Fibroblast of the aortic adventitia (primary cell): Measurements from ENCODE around the gene DUSP8. TPM values are rescaled to one million over a fixed set of nuclear protein-coding genes. Genes with fewer than 3 reads are reported as not detected.

Source experiments
- DNase-seq: peaks from one replicate; pipeline ENCODE4 v3.0.0-alpha.2; 2010; ENCODE audit warnings: low read depth
- H3K4me3 ChIP-seq: 2 replicates; pipeline ENCODE4 v1.5.1; 2011; ENCODE audit warnings: low read depth, mild to moderate bottlenecking, control low read depth, low read length, moderate library complexity
- total RNA-seq: library from RNA; depleted of rRNA; stranded (reverse); fragments of >200 nt; gene quantifications from 2 replicates; pipeline ENCODE4 v1.2.3, GENCODE V29; 2012; ENCODE audit warnings: low replicate concordance
- TF ChIP-seq, protein P1 (sequence below): IDR thresholded peaks from 2 replicates; pipeline ENCODE4 v1.5.1; 2011; ENCODE audit warnings: mild to moderate bottlenecking, low read length, control low read depth, inconsistent platforms; ENCODE audit not compliant: insufficient read depth

DUSP8 gene
- total RNA-seq, 1 donor, result 0.36 TPM

DNA sequence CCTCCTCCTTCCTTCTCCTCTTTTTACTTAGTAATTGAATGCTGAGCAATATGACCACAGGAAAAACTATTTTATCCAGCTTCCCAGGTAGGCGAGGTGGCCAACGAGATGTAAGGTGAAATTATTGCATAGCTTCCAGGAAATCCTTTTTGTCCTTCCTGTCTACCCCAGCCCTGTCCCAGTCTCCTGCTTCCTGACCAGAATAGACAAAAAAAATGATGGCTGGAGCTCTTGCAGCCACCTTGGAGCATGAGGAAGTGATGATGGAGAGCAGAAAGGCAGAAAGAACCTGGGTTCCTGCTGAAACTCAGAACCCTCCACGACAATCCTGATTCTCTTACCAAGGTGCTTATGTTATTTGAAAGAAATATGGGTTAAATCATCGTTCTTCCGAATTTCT, 33.9 kb downstream of the DUSP8 start:
- H3K4me3 ChIP-seq, result no peak overlapping the region
- TF ChIP-seq, protein P1, sequence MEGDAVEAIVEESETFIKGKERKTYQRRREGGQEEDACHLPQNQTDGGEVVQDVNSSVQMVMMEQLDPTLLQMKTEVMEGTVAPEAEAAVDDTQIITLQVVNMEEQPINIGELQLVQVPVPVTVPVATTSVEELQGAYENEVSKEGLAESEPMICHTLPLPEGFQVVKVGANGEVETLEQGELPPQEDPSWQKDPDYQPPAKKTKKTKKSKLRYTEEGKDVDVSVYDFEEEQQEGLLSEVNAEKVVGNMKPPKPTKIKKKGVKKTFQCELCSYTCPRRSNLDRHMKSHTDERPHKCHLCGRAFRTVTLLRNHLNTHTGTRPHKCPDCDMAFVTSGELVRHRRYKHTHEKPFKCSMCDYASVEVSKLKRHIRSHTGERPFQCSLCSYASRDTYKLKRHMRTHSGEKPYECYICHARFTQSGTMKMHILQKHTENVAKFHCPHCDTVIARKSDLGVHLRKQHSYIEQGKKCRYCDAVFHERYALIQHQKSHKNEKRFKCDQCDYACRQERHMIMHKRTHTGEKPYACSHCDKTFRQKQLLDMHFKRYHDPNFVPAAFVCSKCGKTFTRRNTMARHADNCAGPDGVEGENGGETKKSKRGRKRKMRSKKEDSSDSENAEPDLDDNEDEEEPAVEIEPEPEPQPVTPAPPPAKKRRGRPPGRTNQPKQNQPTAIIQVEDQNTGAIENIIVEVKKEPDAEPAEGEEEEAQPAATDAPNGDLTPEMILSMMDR, result no peak
- no peak for DNase-seq

DNA sequence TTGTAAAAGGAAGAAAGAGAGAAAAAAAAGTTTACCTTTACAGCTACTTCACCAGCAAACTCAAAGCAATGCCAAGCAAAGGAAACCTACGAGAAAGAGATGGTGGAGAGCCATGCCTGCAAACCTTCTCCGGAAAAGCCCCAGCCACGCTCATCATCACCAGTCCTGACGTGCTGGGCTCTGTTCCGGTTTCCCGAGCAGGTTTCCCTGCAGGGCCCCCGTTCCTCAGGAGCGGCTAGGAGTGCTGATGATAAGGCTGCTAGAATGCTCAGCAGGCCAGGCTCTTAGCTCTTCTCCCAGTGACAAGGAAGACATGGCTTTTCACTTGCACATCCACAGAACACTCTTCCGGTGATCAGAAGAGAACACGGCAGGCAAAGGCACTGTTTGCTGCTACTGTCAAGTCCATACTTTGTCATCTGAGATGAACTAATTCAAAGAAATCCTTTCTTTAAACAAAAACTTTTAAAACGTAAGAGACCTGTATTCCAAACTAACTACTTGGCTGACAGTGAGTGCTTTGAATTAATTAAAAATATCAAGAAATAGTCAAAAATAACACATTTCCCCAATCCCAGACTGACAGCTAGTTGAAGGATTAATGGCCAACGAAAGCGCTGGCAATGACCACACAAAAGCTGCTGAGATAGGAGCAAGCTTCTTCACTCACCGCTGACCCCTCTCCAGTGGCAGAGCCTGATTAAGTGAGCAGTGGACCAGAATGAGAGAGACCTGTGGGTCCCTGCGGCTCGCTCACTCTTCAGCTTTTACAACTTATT, 35.8 kb downstream of the DUSP8 start:
- TF ChIP-seq, protein P1, result no peak
- DNase-seq, result no peak
- no peak overlapping the region for H3K4me3 ChIP-seq

DNA sequence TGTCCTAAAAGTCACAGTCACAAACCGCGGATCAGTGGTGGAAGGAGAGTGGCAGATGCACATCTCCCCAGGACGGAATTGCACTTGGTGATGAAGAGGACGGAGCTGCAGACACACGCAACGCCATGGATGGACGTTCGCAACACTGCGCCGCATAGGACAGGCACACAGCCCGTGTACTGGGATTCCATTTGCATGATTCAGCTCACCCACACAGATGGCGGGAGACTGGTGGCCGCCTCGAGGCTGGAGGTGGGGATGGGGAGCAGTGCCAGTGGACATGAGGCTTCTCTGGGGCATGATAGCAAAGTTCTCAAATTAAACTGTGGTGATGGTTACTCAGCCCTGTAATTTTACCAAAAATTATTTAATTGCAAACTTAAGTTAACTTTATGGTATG, 37.4 kb downstream of the DUSP8 start:
- no peak overlapping the region for H3K4me3 ChIP-seq
- TF ChIP-seq, protein P1, result no peak
- DNase-seq, result no peak

DNA sequence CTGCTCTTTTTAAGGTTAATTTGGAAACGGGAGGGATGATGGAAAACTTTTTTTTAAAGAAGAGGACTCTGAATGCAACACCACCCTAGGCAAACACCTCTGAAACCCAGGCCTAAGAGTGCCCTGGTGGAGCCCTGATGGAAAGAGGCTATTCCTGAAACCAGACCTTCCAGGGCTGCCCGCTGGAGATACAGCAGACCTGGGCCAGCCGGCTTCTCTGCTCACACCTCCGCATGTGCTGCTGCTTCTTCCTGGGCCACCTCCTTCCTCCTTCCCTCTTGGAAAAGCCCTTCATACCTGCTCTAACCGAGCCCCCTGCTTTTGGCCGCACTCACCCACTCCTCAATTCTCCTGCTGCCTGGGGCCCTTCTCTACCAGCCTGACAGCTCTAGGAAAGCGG, 37.9 kb downstream of the DUSP8 start:
- no peak for DNase-seq
- H3K4me3 ChIP-seq, result no peak overlapping the region
- TF ChIP-seq, protein P1, result no peak

DNA sequence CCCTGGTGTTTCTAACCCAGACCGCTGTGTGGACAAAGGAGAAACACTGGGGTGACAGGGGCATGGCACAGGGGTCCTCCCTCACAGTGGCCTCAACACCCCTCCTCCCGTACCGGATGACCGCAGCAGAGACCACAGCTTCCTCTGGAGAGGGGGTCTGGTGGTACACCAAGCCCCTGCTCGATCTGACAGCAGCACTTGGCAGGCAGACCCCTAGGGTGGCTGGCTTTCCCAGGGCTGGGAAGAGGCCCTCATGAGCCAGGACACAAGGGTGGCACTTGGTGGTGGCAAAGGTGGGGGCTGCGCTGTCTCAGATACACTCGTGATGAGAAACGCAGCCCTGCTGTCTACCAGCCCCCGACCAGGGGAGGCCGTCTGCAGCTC, 38.7 kb downstream of the DUSP8 start:
- DNase-seq, result no peak
- TF ChIP-seq, protein P1, result no peak
- H3K4me3 ChIP-seq, result no peak overlapping the region

DNA sequence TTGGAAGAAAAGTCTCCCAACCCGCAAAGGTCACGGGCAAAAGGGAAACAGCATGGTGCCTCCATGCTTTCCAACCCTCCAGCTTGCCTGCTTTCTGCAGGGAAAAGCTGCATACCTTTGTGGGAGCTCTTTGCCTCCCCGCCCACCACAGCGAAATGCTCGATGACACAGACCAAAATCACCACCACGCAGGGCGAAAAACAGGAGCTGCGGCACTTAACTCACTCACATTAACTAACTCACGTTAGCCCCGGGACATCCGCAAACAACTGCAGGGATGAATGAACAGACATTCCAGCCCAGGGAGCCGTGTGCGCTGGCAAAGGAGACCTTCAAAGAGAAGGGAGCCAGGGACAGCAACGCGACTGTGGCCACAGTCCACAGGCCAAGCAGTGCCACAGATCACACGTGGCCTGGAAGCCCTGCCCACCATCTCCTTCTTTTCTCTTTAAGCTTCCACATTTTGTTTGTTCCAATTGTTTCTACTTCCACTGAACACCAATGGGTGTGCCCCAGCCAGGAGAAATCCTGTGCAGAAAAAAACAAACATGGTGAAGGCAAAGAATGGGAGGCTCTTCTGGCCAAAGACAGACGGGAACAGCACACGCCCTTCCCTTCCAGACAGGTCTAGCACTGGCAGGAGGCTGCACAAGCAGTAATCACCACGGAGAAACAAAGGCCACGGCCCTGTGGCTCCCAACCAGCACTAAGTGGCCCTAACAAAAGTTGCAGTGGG, 39.3 kb downstream of the DUSP8 start:
- DNase-seq, result peak; percentile 23
- TF ChIP-seq, protein P1, result no peak
- H3K4me3 ChIP-seq, result no peak overlapping the region
